HG02938 (cell line): ENCODE data around the gene CDC42EP2.

Experiments used
- ATAC-seq: cut with Tn5 transposase; IDR thresholded peaks from one replicate; pipeline ENCODE4 v1.9.1; 2021; ENCODE audit warnings: mild to moderate bottlenecking, moderate library complexity; ENCODE audit not compliant: unreplicated experiment

The CDC42EP2 gene

GRCh38 chr11:65297026-65297672 is 17.5 kb upstream of the CDC42EP2 start:
- no peak for ATAC-seq

GRCh38 chr11:65298131-65298535 is 16.5 kb upstream of the CDC42EP2 start:
- ATAC-seq, result no peak

DNA sequence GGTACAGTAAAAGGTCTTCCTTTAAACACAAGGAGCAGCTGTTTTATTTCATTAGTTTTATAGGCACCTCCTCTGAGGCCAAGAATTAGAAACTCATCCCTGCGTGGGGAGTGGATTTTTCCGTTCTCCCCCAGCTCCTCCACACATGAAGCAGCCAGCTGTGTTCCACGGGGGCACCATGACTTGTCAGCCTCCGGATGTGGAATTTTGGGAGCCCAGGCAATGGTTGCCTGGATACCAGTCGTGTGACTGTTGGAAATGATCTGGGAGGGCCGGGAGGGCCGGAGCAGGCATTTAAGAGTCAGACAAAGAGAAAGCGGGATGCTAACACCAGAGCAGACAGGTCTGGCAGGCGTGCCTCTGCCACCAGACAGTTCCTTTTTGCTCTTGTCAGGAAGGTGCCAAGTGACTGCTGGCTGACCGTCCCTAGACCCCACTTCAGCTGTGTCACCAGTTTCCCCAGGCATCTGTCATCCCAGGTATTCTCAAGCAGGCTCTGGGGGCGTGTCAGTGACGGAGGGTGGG is 15.9 kb upstream of the CDC42EP2 start:
- ATAC-seq, result no peak

DNA sequence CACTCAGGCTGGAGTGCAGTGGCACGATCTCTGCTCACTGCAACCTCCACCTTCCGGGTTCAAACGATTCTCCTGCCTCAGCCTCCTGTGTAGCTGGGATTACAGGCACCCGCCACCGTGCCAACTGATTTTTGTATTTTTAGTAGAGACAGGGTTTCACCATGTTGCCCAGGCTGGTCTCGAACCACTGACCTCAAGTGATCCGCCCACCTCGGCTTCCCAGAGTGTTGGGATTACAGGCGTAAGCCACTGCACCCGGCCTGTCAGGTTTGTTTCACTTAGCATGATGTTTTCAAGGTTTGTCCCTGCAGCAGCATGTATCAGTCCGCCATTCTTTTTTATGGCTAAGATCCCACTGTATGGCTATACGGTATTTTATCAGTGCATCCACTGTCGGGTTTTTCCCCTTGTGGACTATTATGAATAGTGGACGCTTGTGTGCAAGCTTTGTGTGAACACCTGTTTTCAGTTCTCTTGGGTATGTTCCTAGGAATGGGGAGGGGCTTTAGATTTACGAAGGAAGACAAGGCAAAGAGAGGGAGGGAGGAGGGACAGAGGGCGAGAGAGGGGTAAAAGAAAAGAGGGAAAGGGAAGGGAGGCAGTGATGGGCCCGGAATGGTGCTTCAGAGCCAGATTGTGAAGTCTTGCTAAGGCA is 13.9 kb upstream of the CDC42EP2 start:
- no peak for ATAC-seq

- no peak for ATAC-seq
Observed at GRCh38 chr11:65301491-65302329, 13.0 kb upstream of the CDC42EP2 start.

DNA sequence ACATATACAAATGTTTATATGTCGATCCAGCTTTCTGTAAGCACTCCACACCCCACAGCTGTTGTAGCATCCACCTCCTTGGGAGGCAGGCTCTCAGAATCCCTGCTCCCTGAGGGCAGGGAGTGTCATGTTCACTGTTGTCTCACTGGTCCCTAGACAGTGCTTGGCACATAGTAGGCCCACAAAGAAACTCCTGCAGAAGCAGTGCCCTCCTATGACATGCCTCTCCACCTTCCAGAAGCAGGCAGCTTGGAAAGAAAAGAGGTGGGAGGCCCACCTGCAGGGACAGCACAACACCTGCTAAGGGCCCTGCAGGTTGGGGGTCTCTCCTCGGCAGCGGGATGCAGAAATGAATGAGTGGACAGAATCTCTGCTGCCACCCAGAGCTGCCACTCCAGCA is 11.1 kb upstream of the CDC42EP2 start:
- ATAC-seq, result no peak

DNA sequence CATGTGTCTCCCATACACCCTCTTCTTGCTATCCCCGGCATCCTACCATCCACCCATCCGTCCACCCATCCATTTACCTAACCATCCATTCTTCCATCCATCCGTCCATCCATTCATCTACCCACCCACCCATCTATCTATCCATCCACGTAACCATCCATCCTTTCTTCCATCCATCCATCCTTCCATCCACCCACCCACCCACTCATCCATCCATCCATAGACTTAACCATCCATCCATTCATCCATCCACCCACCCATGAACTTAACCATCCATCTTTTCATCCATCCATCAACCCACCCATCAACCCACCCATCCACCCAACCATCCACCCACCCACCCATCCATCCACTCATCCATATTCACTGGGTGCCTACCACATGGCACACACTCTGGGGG is 10.6 kb upstream of the CDC42EP2 start:
- no peak for ATAC-seq

- ATAC-seq, result no peak
Observed at GRCh38 chr11:65304613-65305012, 10.1 kb upstream of the CDC42EP2 start.

DNA sequence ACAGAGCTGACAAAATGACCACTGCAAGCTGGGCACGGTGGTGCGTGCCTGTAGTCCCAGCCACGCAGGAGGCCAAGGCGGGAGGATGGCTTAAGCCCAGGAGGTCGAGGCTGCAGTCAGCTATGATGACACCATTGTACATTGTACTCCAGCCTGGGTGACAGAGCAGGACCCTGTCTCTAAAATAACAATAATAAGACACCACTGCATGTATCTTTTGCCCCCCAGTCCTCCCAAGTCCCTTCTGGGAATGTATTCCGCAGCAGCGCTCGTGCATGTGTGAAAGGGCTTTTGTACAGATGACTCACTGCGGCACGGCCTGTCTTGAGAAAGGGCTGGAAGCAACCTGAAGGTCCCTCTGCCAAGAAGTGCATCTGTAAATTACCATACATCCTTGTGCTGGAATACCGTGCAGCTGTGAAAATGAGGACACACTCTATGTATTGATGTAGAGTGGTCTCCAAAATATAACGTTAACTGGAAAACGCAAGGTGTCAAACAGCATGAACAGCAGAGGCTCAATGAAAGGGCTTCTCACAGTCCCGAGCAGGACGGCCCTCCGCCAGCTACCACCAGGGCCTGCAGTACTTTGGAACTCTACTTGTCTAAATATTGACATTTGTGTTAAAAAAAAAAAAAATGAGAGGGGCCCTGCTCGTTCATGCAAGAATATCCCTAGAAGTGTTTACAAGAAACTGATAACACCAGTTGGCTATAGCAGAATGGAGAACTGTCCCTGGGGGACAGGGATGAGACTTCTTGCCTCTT is 9.0 kb upstream of the CDC42EP2 start:
- no peak for ATAC-seq

DNA sequence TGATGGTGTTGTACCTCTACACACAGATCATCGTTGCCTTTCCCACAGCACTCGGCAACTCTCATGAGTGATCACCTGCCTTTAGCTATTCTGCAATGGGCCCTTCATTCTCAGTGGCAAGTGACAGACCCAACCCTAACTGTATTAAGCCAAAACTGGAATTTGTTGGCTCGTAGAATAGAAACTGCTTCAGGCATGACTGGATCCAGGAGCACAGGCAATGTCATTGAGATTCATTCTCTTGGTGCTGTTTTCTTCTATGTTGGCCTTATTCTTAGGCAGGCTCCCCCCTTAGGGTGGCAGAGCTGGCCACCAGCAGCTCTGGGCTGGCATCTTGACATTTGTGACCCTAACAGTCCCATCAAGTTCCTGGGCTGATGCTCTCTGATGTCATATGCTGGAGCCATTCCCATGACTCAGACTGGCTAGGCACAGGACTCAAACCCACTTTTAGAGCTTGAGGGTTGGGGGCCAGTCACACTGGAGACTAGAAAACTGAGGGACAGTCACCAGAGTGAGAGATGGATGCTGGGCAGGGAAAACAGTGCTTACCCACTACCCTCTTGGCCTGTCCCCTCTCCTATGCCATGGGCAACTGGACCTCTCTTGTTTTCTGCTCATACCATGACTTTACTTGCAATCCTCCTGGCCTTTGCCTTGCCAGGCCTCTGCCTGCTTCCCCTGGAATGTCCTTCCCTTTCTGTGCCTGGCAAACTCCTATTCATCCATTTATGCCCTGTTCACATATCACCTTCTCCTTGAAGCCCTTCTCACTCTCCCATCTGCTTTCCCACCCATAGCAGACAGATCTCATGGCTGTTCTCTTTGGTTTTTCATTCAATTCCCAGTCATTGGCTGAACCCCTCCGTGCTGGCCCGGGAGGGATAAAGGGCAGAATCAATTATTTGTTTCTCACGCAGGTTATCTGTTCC is 7.1 kb upstream of the CDC42EP2 start:
- ATAC-seq, result no peak

- ATAC-seq, result no peak
Observed at GRCh38 chr11:65308281-65308891, 6.3 kb upstream of the CDC42EP2 start.

GRCh38 chr11:65309006-65309405 is 5.7 kb upstream of the CDC42EP2 start:
- no peak for ATAC-seq

DNA sequence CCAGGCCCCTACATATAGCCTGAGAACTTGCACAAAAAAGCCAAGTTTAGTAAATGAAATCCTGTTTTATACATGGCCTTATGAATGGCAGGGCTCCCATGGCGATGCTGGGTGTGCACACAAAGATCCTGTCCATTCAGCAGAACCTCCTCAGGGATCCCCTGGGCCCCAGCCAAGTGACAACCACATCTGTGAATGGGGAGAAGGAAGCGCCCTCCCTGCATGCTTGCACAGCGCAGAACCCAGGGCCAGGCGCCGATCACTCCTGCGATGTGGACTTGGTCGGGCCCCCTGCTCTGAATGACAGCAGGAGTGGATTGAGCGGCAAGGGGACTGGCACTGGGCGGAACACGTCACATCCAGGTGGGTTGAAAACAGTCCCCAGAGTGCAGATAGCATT is 4.5 kb upstream of the CDC42EP2 start:
- no peak for ATAC-seq

DNA sequence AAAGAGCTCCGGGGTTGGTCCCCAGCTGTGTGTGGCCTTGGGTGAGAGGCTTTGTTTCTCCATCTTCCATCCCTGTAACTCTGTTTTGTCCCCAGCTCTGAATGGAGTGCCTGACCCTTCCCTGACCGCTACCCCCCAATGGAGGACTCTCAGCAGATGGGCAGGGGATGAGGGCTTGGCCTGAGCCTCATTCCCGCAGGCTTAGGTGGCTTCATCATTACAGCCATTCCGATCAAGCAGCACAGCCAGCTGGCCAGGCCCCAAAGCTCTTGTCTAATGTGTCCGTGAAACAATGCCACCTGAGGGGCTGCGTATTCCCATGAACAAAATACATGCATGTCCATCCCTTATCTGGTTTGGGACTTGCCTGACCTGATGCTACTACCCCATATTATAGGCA is 3.9 kb upstream of the CDC42EP2 start:
- ATAC-seq, result no peak

DNA sequence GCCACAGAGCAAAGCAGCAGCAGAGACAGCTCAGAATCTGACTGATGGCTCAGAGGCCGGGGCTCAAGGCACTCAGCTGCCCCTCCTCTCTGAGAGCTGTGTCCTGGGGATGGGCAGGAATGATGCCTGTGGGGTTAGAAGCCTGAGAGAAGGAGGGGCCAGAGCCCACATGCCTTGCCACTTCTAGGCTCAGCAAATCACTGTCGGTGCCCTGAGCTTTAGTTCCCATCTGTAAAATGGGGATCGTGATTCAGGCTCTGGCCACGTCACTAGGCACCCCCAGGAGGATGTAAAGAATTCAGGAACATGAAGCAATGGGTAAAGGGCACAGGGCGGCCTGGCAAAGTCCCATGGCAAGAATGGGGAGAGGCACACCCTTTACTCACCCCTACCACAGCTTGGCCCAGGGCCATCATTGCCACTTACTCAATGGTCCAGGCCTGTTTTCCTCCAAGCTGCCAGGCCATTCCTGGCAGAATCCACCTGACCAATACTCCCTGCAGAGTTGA is 3.4 kb upstream of the CDC42EP2 start:
- no peak for ATAC-seq

DNA sequence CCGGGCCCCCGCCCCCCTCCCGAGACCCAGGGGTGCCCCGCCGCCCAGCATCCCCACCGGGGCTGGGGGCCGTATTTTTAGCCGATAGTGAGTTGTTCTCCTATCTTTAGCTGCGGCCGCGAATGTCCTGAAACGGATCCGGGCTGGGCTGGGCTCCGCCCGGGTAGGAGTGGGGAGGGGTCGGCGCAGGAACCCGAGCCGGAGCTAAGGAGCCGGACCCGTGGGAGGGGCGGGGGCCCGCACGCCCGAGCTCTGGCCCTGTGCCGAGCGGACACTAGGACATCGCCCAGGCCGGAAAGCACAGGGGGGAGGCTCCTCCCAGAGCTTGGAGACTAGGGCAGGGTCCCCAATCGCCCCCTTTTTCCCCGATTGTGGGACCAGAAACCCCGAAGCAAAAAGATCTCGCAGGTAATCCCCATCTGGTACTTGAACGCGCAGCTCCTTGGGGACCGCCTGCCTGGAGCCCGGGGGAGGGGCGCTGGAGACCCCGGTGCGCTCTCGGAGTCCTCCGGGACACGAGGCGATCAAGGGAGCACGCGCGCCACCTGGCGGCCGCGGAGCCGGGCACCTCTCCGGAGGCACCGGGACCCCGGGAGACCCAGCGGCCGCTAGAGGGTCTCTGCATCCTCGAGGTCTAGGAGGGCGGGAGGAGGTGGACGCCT is 669 bp downstream of the CDC42EP2 start:
- ATAC-seq, result peak; percentile 32

DNA sequence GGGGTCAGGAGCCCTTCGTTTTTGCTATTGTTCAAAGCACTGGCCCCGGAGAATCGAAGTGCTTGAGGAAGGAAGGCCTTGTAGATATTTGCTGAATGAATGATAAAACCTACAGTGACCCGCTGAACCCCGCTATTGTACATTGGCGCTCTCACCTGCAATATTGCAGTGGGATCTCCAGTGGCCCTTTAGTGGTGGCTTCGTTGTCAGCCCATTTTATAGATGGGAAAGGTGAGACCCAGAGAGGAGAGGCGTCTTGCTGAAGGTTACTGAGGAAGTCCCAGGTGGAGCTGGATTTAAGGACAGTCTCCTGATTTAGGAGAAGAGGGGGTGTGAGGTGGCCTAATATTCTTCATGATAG is 1.2 kb downstream of the CDC42EP2 start:
- ATAC-seq, result no peak

GRCh38 chr11:65316227-65317024 is 1.8 kb downstream of the CDC42EP2 start:
- ATAC-seq, result no peak
